Measurements from ENCODE around the gene CLDND1.

The CLDND1 gene

GRCh38 chr3:98551236-98551635 is 28.5 kb upstream of the CLDND1 start:
- no peak for DNase-seq

GRCh38 chr3:98550833-98551232 is 28.1 kb upstream of the CLDND1 start:
- DNase-seq = no peak

GRCh38 chr3:98548544-98548943 is 25.8 kb upstream of the CLDND1 start:
- DNase-seq = no peak

GRCh38 chr3:98545940-98546339 is 23.2 kb upstream of the CLDND1 start:
- DNase-seq = peak in 1 of 2 donors; percentile 46

- DNase-seq = no peak
These were observed 19.9 kb upstream of the CLDND1 start for GRCh38 chr3:98542623-98543022.

- DNase-seq = no peak
These were observed 19.0 kb upstream of the CLDND1 start for GRCh38 chr3:98541695-98542094.

- DNase-seq = peak; percentile 33 to 79
These were observed 17.6 kb upstream of the CLDND1 start for GRCh38 chr3:98540346-98540745.

- DNase-seq = no peak
These were observed 13.8 kb upstream of the CLDND1 start for GRCh38 chr3:98536456-98537017.

- DNase-seq = no peak
These were observed 12.0 kb upstream of the CLDND1 start for GRCh38 chr3:98534734-98535133.

GRCh38 chr3:98534168-98534567 is 11.5 kb upstream of the CLDND1 start:
- no peak for DNase-seq

- no peak for DNase-seq
These were observed 10.2 kb upstream of the CLDND1 start for GRCh38 chr3:98532709-98533571.

- DNase-seq = no peak
These were observed 9.6 kb upstream of the CLDND1 start for GRCh38 chr3:98532275-98532637.

GRCh38 chr3:98531622-98532274 is 9.0 kb upstream of the CLDND1 start, which contains the start of gene GPR15:
Gene GPR15 (plus strand): TSS chr3:98531978. CDS start chr3:98532034, 56 bp downstream.
- peak in 1 of 2 donors; percentile 32 for DNase-seq

- DNase-seq = no peak
These were observed 8.0 kb upstream of the CLDND1 start for GRCh38 chr3:98530676-98531075.

- DNase-seq = no peak
These were observed 7.3 kb upstream of the CLDND1 start for GRCh38 chr3:98529856-98530459.

- no peak for DNase-seq
These were observed 6.0 kb upstream of the CLDND1 start for GRCh38 chr3:98528474-98529346.

GRCh38 chr3:98525494-98525893 is 2.8 kb upstream of the CLDND1 start:
- DNase-seq = peak in 1 of 2 donors; percentile 32

- peak; percentile 21 to 56 for DNase-seq
These were observed 682 bp downstream of the CLDND1 start for GRCh38 chr3:98521897-98522543.

GRCh38 chr3:98519351-98519750 is 3.4 kb downstream of the CLDND1 start:
- no peak for DNase-seq

- no peak for DNase-seq
These were observed 3.9 kb downstream of the CLDND1 start for GRCh38 chr3:98518816-98519215.

GRCh38 chr3:98514948-98515347 is 7.8 kb downstream of the CLDND1 start:
- DNase-seq = no peak

GRCh38 chr3:98513736-98514135 is 9.0 kb downstream of the CLDND1 start:
- no peak for DNase-seq
